Keratinocyte (primary cell): ENCODE results near the gene CHST10. TPM values are rescaled to one million over a fixed set of nuclear protein-coding genes. Genes with fewer than 3 reads are reported as not detected.
"Not testable (repeated sequence)": the region's sequence is repeated elsewhere in the genome, so short reads cannot be mapped to it uniquely, and the experiment has no call there.

ENCODE experiments used
- DNase-seq: peaks from one replicate; pipeline ENCODE4 v3.0.0-alpha.2; 2011; ENCODE audit warnings: low read depth, missing footprints, low spot score
- FAIRE-seq: peaks from 2 replicates; lab custom pipeline; 2011; peaks lifted over from hg19 to GRCh38; lab: Jason Lieb, UNC
- H2AFZ ChIP-seq: 2 replicates; pipeline ENCODE4 v1.6.0; 2012; ENCODE audit warnings: low read length, control low read depth, inconsistent platforms; ENCODE audit not compliant: control insufficient read depth
- H3K27ac ChIP-seq: 2 replicates; pipeline ENCODE4 v1.5.1; 2011; ENCODE audit warnings: low read length; ENCODE audit not compliant: control insufficient read depth, insufficient read depth
- H3K27me3 ChIP-seq: 3 replicates; pipeline ENCODE4 v1.6.0; 2011; ENCODE audit warnings: low read length; ENCODE audit not compliant: control insufficient read depth, insufficient read depth; ENCODE audit errors: extremely low read depth
- H3K36me3 ChIP-seq, 2 experiments: 2 replicates in 1 of 2; 3 replicates in 1 of 2; pipeline ENCODE4 v1.5.1; 2011; ENCODE audit warnings: low read length in 2 of 2, mild to moderate bottlenecking in 1 of 2; ENCODE audit not compliant: control insufficient read depth in 2 of 2, insufficient read depth in 2 of 2; ENCODE audit errors: extremely low read depth in 1 of 2
- H3K4me1 ChIP-seq: 3 replicates; pipeline ENCODE4 v1.5.1; 2011; ENCODE audit warnings: low read length; ENCODE audit not compliant: control insufficient read depth, insufficient read depth; ENCODE audit errors: extremely low read depth
- H3K4me2 ChIP-seq: 3 replicates; pipeline ENCODE4 v1.6.0; 2011; ENCODE audit warnings: low read depth, low read length; ENCODE audit not compliant: control insufficient read depth, insufficient read depth; ENCODE audit errors: extremely low read depth
- H3K4me3 ChIP-seq, 3 experiments: fragments of 200-600 bp in 1 of 3; sonication (generic) in 1 of 3; 2 replicates in 2 of 3; 3 replicates in 1 of 3; pipeline ENCODE4 v1.5.1; 2011 to 2016; ENCODE audit warnings: low read length in 3 of 3, mild to moderate bottlenecking in 3 of 3, control low read depth in 2 of 3, inconsistent platforms in 1 of 3, low read depth in 1 of 3, mixed read lengths in 1 of 3, mixed run types in 1 of 3, moderate library complexity in 1 of 3; ENCODE audit not compliant: control insufficient read depth in 2 of 3, insufficient read depth in 2 of 3; ENCODE audit errors: extremely low read depth in 1 of 3
- H3K79me2 ChIP-seq: 2 replicates; pipeline ENCODE4 v1.6.0; 2012; ENCODE audit warnings: low read length; ENCODE audit not compliant: control insufficient read depth, insufficient read depth
- H3K9ac ChIP-seq: 3 replicates; pipeline ENCODE4 v1.6.0; 2011; ENCODE audit warnings: low read length; ENCODE audit not compliant: control insufficient read depth, insufficient read depth; ENCODE audit errors: extremely low read depth
- H3K9me1 ChIP-seq: 3 replicates; pipeline ENCODE4 v1.6.0; 2011; ENCODE audit warnings: low read length; ENCODE audit not compliant: control insufficient read depth, insufficient read depth; ENCODE audit errors: extremely low read depth
- H3K9me3 ChIP-seq: 2 replicates; pipeline ENCODE4 v1.5.1; 2012; ENCODE audit warnings: low read depth, low read length; ENCODE audit not compliant: control insufficient read depth
- H4K20me1 ChIP-seq: 3 replicates; pipeline ENCODE4 v1.6.0; 2011; ENCODE audit warnings: low read length; ENCODE audit not compliant: control insufficient read depth, insufficient read depth; ENCODE audit errors: extremely low read depth
- EZH2 ChIP-seq: IDR thresholded peaks from one replicate; pipeline ENCODE4 v1.6.1; 2012; ENCODE audit warnings: inconsistent platforms, mild to moderate bottlenecking, low read length, moderate library complexity
- dilution Hi-C: fragments of 300-500 bp; cut with MboI; formaldehyde crosslinking; loops from one replicate; pipeline ENCODE4 v1.7.0; 2020; ENCODE audit warnings: low sequenced_read_pairs; ENCODE audit not compliant: extremely low pct_ligation_motif_present
- polyA plus RNA-seq, 5 experiments: library from polyadenylated mRNA; depleted of rRNA in 3 of 5; stranded (reverse) in 3 of 5; stranded (forward) in 1 of 5; unstranded in 1 of 5; fragments of >200 nt; gene quantifications; 1 replicate in 1 of 5; 2 replicates in 3 of 5; 3 replicates in 1 of 5; pipeline versions ENCODE4 v1.2.1 to v1.2.3, GENCODE V29; 2011 to 2012; ENCODE audit warnings: missing spikeins in 2 of 5, low read depth in 1 of 5, low replicate concordance in 1 of 5
- TF ChIP-seq, protein P1 (sequence below), 3 experiments: IDR thresholded peaks in 1 of 3; conservative IDR thresholded peaks in 1 of 3; optimal IDR thresholded peaks in 1 of 3; 2 replicates in 2 of 3; 3 replicates in 1 of 3; pipeline versions ENCODE3 to v1.5.1; 2011; ENCODE audit warnings: low read length in 3 of 3, mild to moderate bottlenecking in 3 of 3, moderate library complexity in 2 of 3, control low read depth in 1 of 3, inconsistent platforms in 1 of 3; ENCODE audit not compliant: insufficient read depth in 2 of 3; ENCODE audit errors: extremely low read depth in 1 of 3

The CHST10 gene
- polyA plus RNA-seq, 1 donor (not counting 4 experiments of a cell fraction or from before 2014, with no cell fraction given): 1.6 TPM

DNA sequence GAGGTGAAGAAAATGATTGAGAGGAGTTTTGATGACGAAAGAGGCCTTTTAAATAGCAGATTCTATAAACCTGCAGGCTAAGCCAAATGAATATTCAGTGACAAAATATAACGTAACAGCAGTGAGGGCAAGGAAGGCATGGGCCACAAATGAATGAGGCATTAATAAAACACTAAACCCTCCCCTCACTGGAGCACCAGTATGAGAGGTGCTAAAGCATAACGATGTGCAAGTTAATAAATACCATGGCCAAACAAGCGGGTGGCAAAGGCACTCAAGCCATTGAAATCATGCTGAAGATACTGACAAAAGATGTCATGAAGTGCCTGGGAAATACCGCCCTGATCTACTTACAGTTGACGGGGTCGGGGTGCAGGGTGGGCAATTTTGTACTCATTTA, 64.9 kb downstream of the CHST10 start:
- Histone ChIP-seq H2AFZ (no peak overlapping the region), H3K9me3 (no peaks in the 10 kb centered on the region), H3K27ac (no peak overlapping the region), H3K4me3 (no peak overlapping the region), H3K36me3 (no peaks in the 10 kb centered on the region), H3K79me2 (no peaks in the 10 kb centered on the region), H3K4me2 (no peak overlapping the region), H4K20me1 (no peaks in the 10 kb centered on the region), H3K9ac (no peak overlapping the region), H3K4me1 (no peaks in the 10 kb centered on the region), H3K27me3 (no peaks in the 10 kb centered on the region), H3K9me1 (no peaks in the 10 kb centered on the region)
- no peak for DNase-seq
- TF ChIP-seq, protein P1, sequence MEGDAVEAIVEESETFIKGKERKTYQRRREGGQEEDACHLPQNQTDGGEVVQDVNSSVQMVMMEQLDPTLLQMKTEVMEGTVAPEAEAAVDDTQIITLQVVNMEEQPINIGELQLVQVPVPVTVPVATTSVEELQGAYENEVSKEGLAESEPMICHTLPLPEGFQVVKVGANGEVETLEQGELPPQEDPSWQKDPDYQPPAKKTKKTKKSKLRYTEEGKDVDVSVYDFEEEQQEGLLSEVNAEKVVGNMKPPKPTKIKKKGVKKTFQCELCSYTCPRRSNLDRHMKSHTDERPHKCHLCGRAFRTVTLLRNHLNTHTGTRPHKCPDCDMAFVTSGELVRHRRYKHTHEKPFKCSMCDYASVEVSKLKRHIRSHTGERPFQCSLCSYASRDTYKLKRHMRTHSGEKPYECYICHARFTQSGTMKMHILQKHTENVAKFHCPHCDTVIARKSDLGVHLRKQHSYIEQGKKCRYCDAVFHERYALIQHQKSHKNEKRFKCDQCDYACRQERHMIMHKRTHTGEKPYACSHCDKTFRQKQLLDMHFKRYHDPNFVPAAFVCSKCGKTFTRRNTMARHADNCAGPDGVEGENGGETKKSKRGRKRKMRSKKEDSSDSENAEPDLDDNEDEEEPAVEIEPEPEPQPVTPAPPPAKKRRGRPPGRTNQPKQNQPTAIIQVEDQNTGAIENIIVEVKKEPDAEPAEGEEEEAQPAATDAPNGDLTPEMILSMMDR (optimal IDR thresholded peaks at IDR 0.05 in 1 of 3, IDR thresholded peaks at IDR 0.05 in 1 of 3, conservative IDR thresholded peaks at IDR 0.05 in 1 of 3; ENCODE audit: extremely low read depth in 1 of 3, insufficient read depth in 2 of 3, low read length in 3 of 3): no peak
- no peak for TF ChIP-seq EZH2
- no peak for FAIRE-seq
- dilution Hi-C loops: no loop called here

- Histone ChIP-seq H3K79me2 (no peaks in the 10 kb centered on the region), H3K9ac (no peak overlapping the region), H3K4me1 (no peaks in the 10 kb centered on the region), H3K4me3 (no peak overlapping the region), H3K9me3 (no peaks in the 10 kb centered on the region), H3K36me3 (no peaks in the 10 kb centered on the region), H2AFZ (no peak overlapping the region), H3K27me3 (no peaks in the 10 kb centered on the region), H3K9me1 (no peaks in the 10 kb centered on the region), H4K20me1 (no peaks in the 10 kb centered on the region), H3K27ac (no peak overlapping the region), H3K4me2 (no peak overlapping the region)
- no peak for DNase-seq
- TF ChIP-seq EZH2: no peak
- TF ChIP-seq, protein P1 (optimal IDR thresholded peaks at IDR 0.05 in 1 of 3, IDR thresholded peaks at IDR 0.05 in 1 of 3, conservative IDR thresholded peaks at IDR 0.05 in 1 of 3; ENCODE audit: extremely low read depth in 1 of 3, insufficient read depth in 2 of 3, low read length in 3 of 3): no peak
- FAIRE-seq: no peak
- dilution Hi-C loops: no loop called here
Measured at GRCh38 chr2:100350661-100351185, 66.7 kb downstream of the CHST10 start.

- H3K4me2 ChIP-seq, H3K4me1 ChIP-seq, H2AFZ ChIP-seq, H3K27ac ChIP-seq, H3K9ac ChIP-seq, H3K36me3 ChIP-seq, H4K20me1 ChIP-seq, FAIRE-seq, DNase-seq, H3K4me3 ChIP-seq, H3K27me3 ChIP-seq, dilution Hi-C loops, H3K9me1 ChIP-seq, H3K79me2 ChIP-seq, H3K9me3 ChIP-seq: not testable (repeated sequence)
Measured at GRCh38 chr2:100345144-100345543, 72.3 kb downstream of the CHST10 start.
